Adipose tissue (tissue), 3 donors: ENCODE results near the gene CNTNAP5. TPM values are rescaled to one million over a fixed set of nuclear protein-coding genes. Genes with fewer than 3 reads are reported as not detected.

Experiments used
- H3K27ac ChIP-seq: one replicate; pipeline ENCODE4 v1.5.1; 2013; ENCODE audit warnings: low read depth, low read length
- WGBS, 3 donors: extraction: QIAGEN DNeasy Blood & Tissue Kit; methylation state at CpG; one replicate each; pipeline ENCODE4 v1.1.7; 2013; 5-methylcytosine and 5-hydroxymethylcytosine counted together
- polyA plus RNA-seq, 3 donors: library from polyadenylated mRNA; stranded (reverse); fragments of 200-250 nt; gene quantifications; one replicate each; pipeline ENCODE4 v1.2.3, GENCODE V29; 2013
- donor health status: healthy with polysubstance abuse.
- donor health status: Bipolar disorder and iron deficiency.
- donor health status: healthy.

The CNTNAP5 gene
- polyA plus RNA-seq, 3 donors = 0.10 TPM; not detected in 2

GRCh38 chr2:124558277-124558905, 533.3 kb downstream of the CNTNAP5 start:
- no peak overlapping the region for H3K27ac ChIP-seq
- 50 to 71% (median 66%) methylated on average over 6 of the region's 6 CpGs for WGBS, 3 donors

GRCh38 chr2:124559236-124559635, 534.1 kb downstream of the CNTNAP5 start:
- 50 to 89% (median 77%) methylated on average over 2 of the region's 2 CpGs for WGBS, 3 donors
- H3K27ac ChIP-seq = no peak overlapping the region

GRCh38 chr2:124560592-124561112, 535.6 kb downstream of the CNTNAP5 start:
- WGBS, 3 donors = 42 to 79% (median 72%) methylated on average over 4 of the region's 4 CpGs

GRCh38 chr2:124561486-124561885, 536.4 kb downstream of the CNTNAP5 start:
- H3K27ac ChIP-seq = no peak overlapping the region
- WGBS, 3 donors = 84 to 87% (median 87%) methylated on average over 2 of the region's 2 CpGs

More at GRCh38 chr2:124560592-124561112, 535.6 kb downstream of the CNTNAP5 start:
- no peak overlapping the region for H3K27ac ChIP-seq

GRCh38 chr2:124563426-124563825, 538.3 kb downstream of the CNTNAP5 start:
- H3K27ac ChIP-seq = no peak overlapping the region

- H3K27ac ChIP-seq = no peak overlapping the region
These were observed 541.5 kb downstream of the CNTNAP5 start for GRCh38 chr2:124566518-124566970.

- no peak overlapping the region for H3K27ac ChIP-seq
These were observed 545.8 kb downstream of the CNTNAP5 start for GRCh38 chr2:124570872-124571271.

- no peak overlapping the region for H3K27ac ChIP-seq
- WGBS, 3 donors = 69 to 85% (median 80%) methylated on average over 3 of the region's 3 CpGs
These were observed 546.7 kb downstream of the CNTNAP5 start for GRCh38 chr2:124571836-124572235.

- WGBS, 3 donors = 25 to 56% (median 51%) methylated on average over 1 of the region's 1 CpG
- no peak overlapping the region for H3K27ac ChIP-seq
These were observed 548.0 kb downstream of the CNTNAP5 start for GRCh38 chr2:124572934-124573634.

- 52 to 83% (median 70%) methylated on average over 2 of the region's 2 CpGs for WGBS, 3 donors
- H3K27ac ChIP-seq = no peak overlapping the region
These were observed 550.4 kb downstream of the CNTNAP5 start for GRCh38 chr2:124575497-124575896.

- H3K27ac ChIP-seq = no peak overlapping the region
- 68 to 83% (median 77%) methylated on average over 4 of the region's 4 CpGs for WGBS, 3 donors
These were observed 555.2 kb downstream of the CNTNAP5 start for GRCh38 chr2:124580263-124580662.

GRCh38 chr2:124582387-124582786, 557.3 kb downstream of the CNTNAP5 start:
- H3K27ac ChIP-seq = no peak overlapping the region

GRCh38 chr2:124584615-124585014, 559.5 kb downstream of the CNTNAP5 start:
- H3K27ac ChIP-seq = no peak overlapping the region
- WGBS, 3 donors = 91 to 94% (median 94%) methylated on average over 4 of the region's 4 CpGs

- no peak overlapping the region for H3K27ac ChIP-seq
- 56 to 74% (median 59%) methylated on average over 1 of the region's 1 CpG for WGBS, 3 donors
These were observed 560.2 kb downstream of the CNTNAP5 start for GRCh38 chr2:124585277-124585676.

- 93 to 96% (median 93%) methylated on average over 3 of the region's 3 CpGs for WGBS, 3 donors
- no peak overlapping the region for H3K27ac ChIP-seq
These were observed 561.1 kb downstream of the CNTNAP5 start for GRCh38 chr2:124586210-124586609.

GRCh38 chr2:124586835-124587234, 561.7 kb downstream of the CNTNAP5 start:
- H3K27ac ChIP-seq = no peak overlapping the region
- WGBS, 3 donors = 81 to 89% (median 88%) methylated on average over 2 of the region's 2 CpGs

GRCh38 chr2:124589971-124590370, 564.9 kb downstream of the CNTNAP5 start:
- WGBS, 3 donors = 85 to 93% (median 90%) methylated on average over 3 of the region's 3 CpGs

GRCh38 chr2:124602759-124603158, 577.7 kb downstream of the CNTNAP5 start:
- H3K27ac ChIP-seq = no peak overlapping the region

More at GRCh38 chr2:124589971-124590370, 564.9 kb downstream of the CNTNAP5 start:
- no peak overlapping the region for H3K27ac ChIP-seq

GRCh38 chr2:124604940-124605339, 579.9 kb downstream of the CNTNAP5 start:
- WGBS, 3 donors = 68 to 75% (median 70%) methylated on average over 2 of the region's 2 CpGs
- no peak overlapping the region for H3K27ac ChIP-seq

- WGBS, 3 donors = 29 to 76% (median 74%) methylated on average over 2 of the region's 2 CpGs
These were observed 582.6 kb downstream of the CNTNAP5 start for GRCh38 chr2:124607679-124608078.

More at GRCh38 chr2:124607679-124608078, 582.6 kb downstream of the CNTNAP5 start:
- H3K27ac ChIP-seq = no peak overlapping the region
